ENCODE data around the gene DOK7.

The DOK7 gene

GRCh38 chr4:3442460-3442958 lies 20.6 kb upstream of the DOK7 start:
- no peak overlapping the region for H3K4me3 ChIP-seq (ENCODE audit: low read depth, low read length)
- no peak for TF ChIP-seq CTCF (IDR thresholded peaks at IDR 0.05; ENCODE audit: low read depth, low read length, missing control alignments)
- no peak for DNase-seq (ENCODE audit: low read depth)

GRCh38 chr4:3442959-3443749 lies 20.0 kb upstream of the DOK7 start:
- TF ChIP-seq CTCF (IDR thresholded peaks at IDR 0.05; ENCODE audit: low read depth, low read length, missing control alignments), result peak; percentile 98
- DNase-seq (ENCODE audit: low read depth), result no peak

GRCh38 chr4:3443750-3444309 lies 19.3 kb upstream of the DOK7 start:
- DNase-seq (ENCODE audit: low read depth), result no peak
- no peak overlapping the region for H3K4me3 ChIP-seq (ENCODE audit: low read depth, low read length)
- no peak for TF ChIP-seq CTCF (IDR thresholded peaks at IDR 0.05; ENCODE audit: low read depth, low read length, missing control alignments)

More at GRCh38 chr4:3442959-3443749, 20.0 kb upstream of the DOK7 start:
- no peak overlapping the region for H3K4me3 ChIP-seq (ENCODE audit: low read depth, low read length)

- H3K4me3 ChIP-seq (ENCODE audit: low read depth, low read length), result no peak overlapping the region
- no peak for TF ChIP-seq CTCF (IDR thresholded peaks at IDR 0.05; ENCODE audit: low read depth, low read length, missing control alignments)
- DNase-seq (ENCODE audit: low read depth), result no peak
Observed at GRCh38 chr4:3444351-3445110, 18.6 kb upstream of the DOK7 start.

GRCh38 chr4:3445111-3445820 lies 17.8 kb upstream of the DOK7 start:
- no peak overlapping the region for H3K4me3 ChIP-seq (ENCODE audit: low read depth, low read length)
- DNase-seq (ENCODE audit: low read depth), result no peak
- TF ChIP-seq CTCF (IDR thresholded peaks at IDR 0.05; ENCODE audit: low read depth, low read length, missing control alignments), result no peak

- DNase-seq (ENCODE audit: low read depth), result no peak
- TF ChIP-seq CTCF (IDR thresholded peaks at IDR 0.05; ENCODE audit: low read depth, low read length, missing control alignments), result no peak
Observed at GRCh38 chr4:3445829-3446545, 17.1 kb upstream of the DOK7 start.

More at GRCh38 chr4:3445829-3446545, 17.1 kb upstream of the DOK7 start:
- no peak overlapping the region for H3K4me3 ChIP-seq (ENCODE audit: low read depth, low read length)

Measured in GM12864 (cell line).